Measurements from ENCODE around the gene MINDY4.

DNA sequence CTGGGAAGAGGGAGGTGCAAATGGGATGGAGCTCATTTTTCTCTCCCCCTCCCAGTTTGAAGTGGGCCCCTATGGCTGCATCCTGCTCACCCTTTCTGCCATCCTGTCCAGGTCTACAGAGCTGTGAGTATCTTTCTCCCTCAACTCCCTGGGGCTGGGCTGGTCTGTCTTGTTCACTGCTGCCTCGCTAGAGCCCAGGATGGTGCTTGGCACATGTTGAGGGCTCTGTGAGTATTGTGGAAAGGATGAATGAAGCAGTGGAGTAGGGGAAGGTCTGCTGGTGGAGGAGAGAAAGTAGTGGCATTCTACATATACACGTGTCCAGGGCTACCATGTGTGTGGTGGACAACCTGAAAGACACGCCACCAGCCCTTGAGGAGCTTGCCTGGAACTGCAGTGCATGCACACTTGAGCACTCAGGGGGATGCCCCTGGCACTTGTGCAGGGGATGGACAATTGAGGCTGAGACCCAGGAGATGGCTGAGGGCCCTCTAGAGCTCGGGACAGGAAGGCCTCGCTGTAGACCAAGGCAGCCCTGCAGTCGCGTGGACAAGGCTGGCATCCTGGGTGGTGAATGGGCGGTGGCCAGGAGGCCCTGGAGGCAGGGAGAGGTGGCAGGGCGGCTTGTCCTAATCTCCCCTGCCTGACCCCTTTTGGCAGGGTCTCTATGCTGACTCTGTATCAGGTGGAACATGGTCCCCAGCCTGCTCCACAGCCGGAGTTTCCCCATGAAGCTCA, 88.2 kb downstream of the MINDY4 start:
- TF ChIP-seq, protein P1, sequence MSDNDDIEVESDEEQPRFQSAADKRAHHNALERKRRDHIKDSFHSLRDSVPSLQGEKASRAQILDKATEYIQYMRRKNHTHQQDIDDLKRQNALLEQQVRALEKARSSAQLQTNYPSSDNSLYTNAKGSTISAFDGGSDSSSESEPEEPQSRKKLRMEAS (IDR thresholded peaks at IDR 0.05), result no peak
- TF ChIP-seq EP300 (IDR thresholded peaks at IDR 0.05; ENCODE audit: borderline replicate concordance), result no peak
- TF ChIP-seq FOXM1 (IDR thresholded peaks at IDR 0.05; ENCODE audit: borderline replicate concordance, low read depth), result no peak
- no peak for TF ChIP-seq CEBPB (IDR thresholded peaks at IDR 0.05)
- TF ChIP-seq TAF1 (IDR thresholded peaks at IDR 0.05; ENCODE audit: low read depth), result no peak
- TF ChIP-seq NFIC (IDR thresholded peaks at IDR 0.05), result no peak
- TF ChIP-seq RAD21 (IDR thresholded peaks at IDR 0.05; ENCODE audit: low read depth), result no peak
- TF ChIP-seq CREB1 (IDR thresholded peaks at IDR 0.05; ENCODE audit: low read depth), result no peak
- TF ChIP-seq, protein P2, sequence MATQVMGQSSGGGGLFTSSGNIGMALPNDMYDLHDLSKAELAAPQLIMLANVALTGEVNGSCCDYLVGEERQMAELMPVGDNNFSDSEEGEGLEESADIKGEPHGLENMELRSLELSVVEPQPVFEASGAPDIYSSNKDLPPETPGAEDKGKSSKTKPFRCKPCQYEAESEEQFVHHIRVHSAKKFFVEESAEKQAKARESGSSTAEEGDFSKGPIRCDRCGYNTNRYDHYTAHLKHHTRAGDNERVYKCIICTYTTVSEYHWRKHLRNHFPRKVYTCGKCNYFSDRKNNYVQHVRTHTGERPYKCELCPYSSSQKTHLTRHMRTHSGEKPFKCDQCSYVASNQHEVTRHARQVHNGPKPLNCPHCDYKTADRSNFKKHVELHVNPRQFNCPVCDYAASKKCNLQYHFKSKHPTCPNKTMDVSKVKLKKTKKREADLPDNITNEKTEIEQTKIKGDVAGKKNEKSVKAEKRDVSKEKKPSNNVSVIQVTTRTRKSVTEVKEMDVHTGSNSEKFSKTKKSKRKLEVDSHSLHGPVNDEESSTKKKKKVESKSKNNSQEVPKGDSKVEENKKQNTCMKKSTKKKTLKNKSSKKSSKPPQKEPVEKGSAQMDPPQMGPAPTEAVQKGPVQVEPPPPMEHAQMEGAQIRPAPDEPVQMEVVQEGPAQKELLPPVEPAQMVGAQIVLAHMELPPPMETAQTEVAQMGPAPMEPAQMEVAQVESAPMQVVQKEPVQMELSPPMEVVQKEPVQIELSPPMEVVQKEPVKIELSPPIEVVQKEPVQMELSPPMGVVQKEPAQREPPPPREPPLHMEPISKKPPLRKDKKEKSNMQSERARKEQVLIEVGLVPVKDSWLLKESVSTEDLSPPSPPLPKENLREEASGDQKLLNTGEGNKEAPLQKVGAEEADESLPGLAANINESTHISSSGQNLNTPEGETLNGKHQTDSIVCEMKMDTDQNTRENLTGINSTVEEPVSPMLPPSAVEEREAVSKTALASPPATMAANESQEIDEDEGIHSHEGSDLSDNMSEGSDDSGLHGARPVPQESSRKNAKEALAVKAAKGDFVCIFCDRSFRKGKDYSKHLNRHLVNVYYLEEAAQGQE (IDR thresholded peaks at IDR 0.05; ENCODE audit: low read depth), result no peak
- no peak for TF ChIP-seq TCF12 (IDR thresholded peaks at IDR 0.05; ENCODE audit: low read depth)
- no peak for TF ChIP-seq EGR1 (IDR thresholded peaks at IDR 0.05)
- no peak for TF ChIP-seq YY1 (IDR thresholded peaks at IDR 0.05; ENCODE audit: low read depth)
